Measurements from ENCODE around the gene TCF7L2.

TCF7L2 gene

DNA sequence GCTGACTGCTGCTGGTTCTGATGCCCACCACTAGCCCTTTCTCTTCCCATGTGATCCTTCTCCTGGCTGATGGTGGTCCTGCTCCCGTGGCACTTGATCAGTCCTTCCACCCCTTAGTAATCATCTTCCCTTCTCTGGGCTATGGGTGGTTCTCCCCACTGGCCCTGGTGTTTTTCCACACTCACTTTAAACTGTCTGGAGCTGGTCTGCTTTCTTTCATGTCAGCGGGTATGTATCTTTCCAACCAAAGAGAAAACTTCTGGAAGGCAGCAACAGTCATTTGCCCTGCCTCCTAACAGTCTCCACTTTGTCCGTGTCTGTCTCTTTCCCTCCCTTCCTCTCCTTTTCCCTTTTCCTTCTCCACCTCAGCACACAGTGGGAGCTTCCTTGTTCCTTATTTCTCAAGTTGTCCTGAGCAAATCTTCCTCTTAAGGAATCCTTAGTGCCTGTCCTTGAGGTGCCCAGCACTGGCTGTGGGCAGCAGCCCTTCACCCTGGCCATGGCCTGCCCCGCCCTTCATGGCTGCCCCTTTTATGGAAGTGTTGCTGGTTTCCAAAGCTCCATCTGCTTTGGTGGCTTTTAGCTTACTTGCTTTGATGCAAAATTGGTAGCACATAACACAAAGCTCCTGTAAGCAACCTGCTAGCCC is 189.0 kb downstream of the TCF7L2 start:
- Histone ChIP-seq H3K9ac (ENCODE audit: low read depth, low read length) (no peak overlapping the region), H3K27me3 (ENCODE audit: control insufficient read depth, insufficient read depth, low read length) (no peaks in the 10 kb centered on the region), H3K4me2 (ENCODE audit: low read length) (no peak overlapping the region), H3K4me3 (ENCODE audit: low read length) (no peak overlapping the region), H3K4me1 (ENCODE audit: control insufficient read depth, insufficient read depth, low read length) (no peaks in the 10 kb centered on the region), H3K9me3 (replicated peaks; ENCODE audit: low read length) (no peaks in the 10 kb centered on the region), H3K36me3 (ENCODE audit: insufficient read depth, low read length) (peaks cover 14% of the 10 kb centered on the region)

DNA sequence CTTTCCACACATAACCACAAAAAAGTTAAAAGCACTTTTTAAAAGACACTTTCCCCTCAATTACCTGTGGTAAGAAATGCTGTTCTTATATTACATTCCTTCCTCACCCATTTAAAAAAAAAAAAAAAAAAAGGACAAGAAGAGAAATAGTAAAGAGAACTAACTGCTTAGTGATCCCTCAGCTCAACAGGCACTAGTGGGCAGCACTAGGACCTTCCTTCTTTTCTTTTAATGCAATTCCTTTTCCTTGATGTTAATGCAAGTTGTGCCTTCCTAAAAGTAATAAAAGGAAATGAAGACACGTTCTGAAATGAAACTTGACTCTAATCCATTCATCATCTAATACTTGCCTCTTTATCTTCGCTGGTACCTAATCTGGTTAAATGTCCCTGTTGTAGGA is 189.7 kb downstream of the TCF7L2 start:
- Histone ChIP-seq H3K4me3 (ENCODE audit: low read length) (no peak overlapping the region), H3K27me3 (ENCODE audit: control insufficient read depth, insufficient read depth, low read length) (no peaks in the 10 kb centered on the region), H3K4me2 (ENCODE audit: low read length) (no peak overlapping the region), H3K4me1 (ENCODE audit: control insufficient read depth, insufficient read depth, low read length) (no peaks in the 10 kb centered on the region), H3K36me3 (ENCODE audit: insufficient read depth, low read length) (peaks cover 14% of the 10 kb centered on the region), H3K9ac (ENCODE audit: low read depth, low read length) (no peak overlapping the region), H3K9me3 (replicated peaks; ENCODE audit: low read length) (no peaks in the 10 kb centered on the region)

DNA sequence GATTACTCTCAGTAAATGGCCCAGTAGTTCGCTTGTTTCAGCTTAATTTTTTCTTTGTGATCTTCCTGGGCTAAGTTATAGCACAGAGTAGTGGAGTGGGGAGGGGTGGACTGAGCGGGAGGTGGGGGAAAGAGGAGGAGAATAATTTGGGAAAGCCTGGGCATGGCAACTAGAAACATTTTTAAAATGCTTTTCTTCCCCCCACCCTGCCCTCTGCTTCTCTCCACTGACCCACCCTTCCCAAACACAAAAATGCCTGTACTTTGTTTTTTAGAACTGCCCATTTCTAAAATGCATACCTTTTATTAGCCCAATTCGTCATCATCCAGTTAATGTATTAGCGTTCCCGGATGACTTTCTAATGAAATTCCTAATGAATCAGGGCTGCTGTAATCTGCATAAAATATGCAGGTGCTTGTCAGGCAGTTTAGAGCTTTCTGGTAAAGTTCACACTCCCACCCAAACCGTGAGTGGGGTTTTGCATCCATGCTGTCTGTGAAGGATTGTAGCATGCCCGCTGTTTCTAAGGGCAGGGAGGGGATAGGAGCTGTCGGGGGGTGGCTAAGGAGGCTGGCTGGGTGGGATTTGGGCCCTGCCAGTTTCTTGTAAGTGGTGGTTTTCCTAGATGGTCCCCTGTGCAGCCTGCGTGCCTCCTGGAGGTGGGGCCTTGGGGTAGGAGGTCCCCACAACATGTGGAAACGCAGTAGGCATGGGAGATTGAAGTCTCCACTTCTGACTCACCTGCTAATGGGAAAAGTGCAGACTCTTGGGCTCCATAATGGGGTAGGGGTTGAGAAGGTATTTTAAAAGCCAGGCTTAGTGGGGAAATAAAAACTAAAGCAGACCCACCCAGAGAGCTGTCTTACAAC is 190.3 kb downstream of the TCF7L2 start:
- Histone ChIP-seq H3K36me3 (ENCODE audit: insufficient read depth, low read length) (peaks cover 14% of the 10 kb centered on the region), H3K9ac (ENCODE audit: low read depth, low read length) (no peak overlapping the region), H3K4me1 (ENCODE audit: control insufficient read depth, insufficient read depth, low read length) (no peaks in the 10 kb centered on the region), H3K9me3 (replicated peaks; ENCODE audit: low read length) (no peaks in the 10 kb centered on the region), H3K4me3 (ENCODE audit: low read length) (no peak overlapping the region), H3K4me2 (ENCODE audit: low read length) (no peak overlapping the region), H3K27me3 (ENCODE audit: control insufficient read depth, insufficient read depth, low read length) (no peaks in the 10 kb centered on the region)

DNA sequence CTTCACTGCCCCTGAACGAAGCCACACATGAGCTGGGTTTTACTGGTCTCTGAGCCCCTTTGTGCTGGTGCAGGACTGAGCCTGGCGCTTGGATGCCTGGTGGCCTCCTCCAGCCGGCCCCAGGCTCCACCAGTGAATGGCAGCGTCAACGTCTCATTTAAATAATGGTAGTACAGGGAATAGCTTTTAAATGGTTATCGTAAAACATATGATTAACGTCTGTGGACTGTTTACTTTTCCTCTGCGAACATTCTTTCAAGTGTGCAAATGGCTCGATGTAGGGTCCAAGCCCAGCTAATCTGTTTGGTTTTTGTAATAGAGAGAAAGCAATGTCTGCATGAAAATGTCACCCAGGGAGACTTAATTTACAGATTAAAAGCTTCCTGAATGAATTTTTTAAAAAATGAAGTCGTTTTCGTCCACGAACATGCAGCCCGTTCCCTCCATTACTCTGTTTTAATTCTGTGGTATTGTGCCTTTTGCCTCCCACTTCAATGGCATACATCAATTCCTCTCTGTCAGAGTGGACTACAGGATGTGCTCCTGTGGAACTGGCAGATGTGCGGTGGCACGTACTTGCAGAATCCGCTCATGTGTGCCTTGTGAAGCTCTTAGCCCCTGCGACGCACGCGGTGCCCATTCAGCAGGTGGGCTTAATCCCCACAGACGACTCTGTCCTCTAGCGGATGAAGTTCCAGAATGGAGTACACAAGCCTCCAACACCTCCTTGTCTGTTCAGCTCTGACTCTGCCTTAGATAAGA is 192.7 kb downstream of the TCF7L2 start:
- H3K4me3 ChIP-seq (ENCODE audit: low read length), result no peak overlapping the region
- H3K9ac ChIP-seq (ENCODE audit: low read depth, low read length), result no peak overlapping the region
- peaks cover 32% of the 10 kb centered on the region for H3K36me3 ChIP-seq (ENCODE audit: insufficient read depth, low read length)
- H3K9me3 ChIP-seq (replicated peaks; ENCODE audit: low read length), result no peaks in the 10 kb centered on the region
- H3K27me3 ChIP-seq (ENCODE audit: control insufficient read depth, insufficient read depth, low read length), result no peaks in the 10 kb centered on the region
- H3K4me2 ChIP-seq (ENCODE audit: low read length), result no peak overlapping the region
- no peaks in the 10 kb centered on the region for H3K4me1 ChIP-seq (ENCODE audit: control insufficient read depth, insufficient read depth, low read length)

DNA sequence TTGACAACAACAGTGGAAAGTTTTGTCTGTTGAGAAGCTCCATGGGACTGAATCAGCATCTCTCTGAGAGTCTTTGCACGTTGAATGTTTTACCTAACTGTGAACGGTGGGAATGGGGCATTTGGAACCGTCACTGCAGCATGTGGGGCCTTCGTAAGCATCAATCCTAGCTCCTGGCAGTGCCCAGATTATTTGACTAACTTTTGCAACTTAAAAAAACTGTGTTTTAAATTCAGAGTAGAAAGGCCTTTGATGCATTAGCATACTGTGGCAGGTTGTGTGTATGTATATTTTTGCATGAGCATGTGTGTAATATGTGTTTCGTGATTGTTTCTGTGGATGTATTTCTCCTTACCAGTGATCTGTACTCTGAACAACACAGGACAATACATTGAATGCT is 194.5 kb downstream of the TCF7L2 start:
- H3K9me3 ChIP-seq (replicated peaks; ENCODE audit: low read length), result no peaks in the 10 kb centered on the region
- H3K4me3 ChIP-seq (ENCODE audit: low read length), result no peak overlapping the region
- peaks cover 48% of the 10 kb centered on the region for H3K36me3 ChIP-seq (ENCODE audit: insufficient read depth, low read length)
- H3K4me1 ChIP-seq (ENCODE audit: control insufficient read depth, insufficient read depth, low read length), result no peaks in the 10 kb centered on the region
- no peak overlapping the region for H3K9ac ChIP-seq (ENCODE audit: low read depth, low read length)
- H3K27me3 ChIP-seq (ENCODE audit: control insufficient read depth, insufficient read depth, low read length), result no peaks in the 10 kb centered on the region
- H3K4me2 ChIP-seq (ENCODE audit: low read length), result no peak overlapping the region

DNA sequence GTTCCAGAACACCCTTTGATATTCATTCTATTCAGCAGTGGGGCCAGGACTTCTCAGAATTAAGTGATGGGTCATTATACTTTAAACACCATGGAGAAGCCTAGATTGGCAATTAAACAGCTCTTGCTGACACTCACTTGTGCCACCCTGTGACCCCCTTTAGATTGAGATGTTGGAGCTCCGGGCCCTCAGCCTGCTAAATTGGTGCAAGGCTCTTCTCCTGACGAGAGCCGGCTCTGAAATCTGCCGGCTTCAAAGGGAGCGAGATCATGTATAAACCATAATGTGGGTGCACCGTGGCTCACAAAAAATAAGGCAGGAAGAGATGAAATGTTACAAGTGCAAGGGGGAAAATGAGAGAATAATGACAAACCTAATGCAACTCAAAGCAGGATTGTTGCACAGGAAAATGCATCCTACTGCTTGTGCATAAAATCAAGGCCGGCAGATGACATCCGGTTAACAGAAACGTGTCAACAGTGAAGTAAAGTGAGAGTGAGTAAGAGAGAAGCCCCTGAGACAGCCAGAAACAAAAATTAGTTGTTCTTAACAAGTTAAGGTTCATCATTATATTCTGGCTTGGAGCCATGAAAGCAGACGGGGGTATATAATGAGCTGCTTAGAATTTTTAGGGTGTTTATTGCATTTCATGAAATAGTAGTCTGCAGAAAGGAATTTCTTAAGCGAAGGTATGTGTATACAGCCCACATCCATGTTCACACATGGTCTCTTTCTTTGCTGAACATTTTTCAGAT is 198.2 kb downstream of the TCF7L2 start:
- H3K36me3 ChIP-seq (ENCODE audit: insufficient read depth, low read length), result peaks cover 63% of the 10 kb centered on the region

DNA sequence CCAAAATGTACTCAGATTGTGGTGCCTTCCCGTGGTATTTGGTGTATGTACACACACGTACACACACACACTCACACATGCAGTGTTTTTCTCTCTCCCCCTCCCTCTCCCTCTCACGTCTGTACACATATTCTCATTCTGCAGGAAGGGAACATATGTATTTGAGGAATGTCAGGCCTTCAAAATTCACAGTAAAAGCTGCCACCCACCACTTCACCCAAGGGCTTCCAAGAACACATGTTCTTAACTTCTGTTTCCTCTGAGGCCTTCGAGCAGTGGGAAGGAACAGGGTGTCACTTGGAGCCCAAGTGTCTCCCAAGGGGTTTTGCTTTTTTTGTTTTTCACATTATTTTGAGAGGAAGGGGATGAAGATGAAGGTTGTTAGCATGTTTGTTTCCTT is 198.9 kb downstream of the TCF7L2 start:
- H3K4me1 ChIP-seq (ENCODE audit: control insufficient read depth, insufficient read depth, low read length), result no peaks in the 10 kb centered on the region
- no peak overlapping the region for H3K9ac ChIP-seq (ENCODE audit: low read depth, low read length)
- H3K9me3 ChIP-seq (replicated peaks; ENCODE audit: low read length), result no peaks in the 10 kb centered on the region
- no peak overlapping the region for H3K4me3 ChIP-seq (ENCODE audit: low read length)
- H3K36me3 ChIP-seq (ENCODE audit: insufficient read depth, low read length), result peaks cover 67% of the 10 kb centered on the region
- no peak overlapping the region for H3K4me2 ChIP-seq (ENCODE audit: low read length)
- H3K27me3 ChIP-seq (ENCODE audit: control insufficient read depth, insufficient read depth, low read length), result no peaks in the 10 kb centered on the region

More for the DNA sequence above, 198.2 kb downstream of the TCF7L2 start:
- H3K4me3 ChIP-seq (ENCODE audit: low read length), result no peak overlapping the region
- no peaks in the 10 kb centered on the region for H3K9me3 ChIP-seq (replicated peaks; ENCODE audit: low read length)
- no peak overlapping the region for H3K9ac ChIP-seq (ENCODE audit: low read depth, low read length)
- no peaks in the 10 kb centered on the region for H3K27me3 ChIP-seq (ENCODE audit: control insufficient read depth, insufficient read depth, low read length)
- H3K4me1 ChIP-seq (ENCODE audit: control insufficient read depth, insufficient read depth, low read length), result no peaks in the 10 kb centered on the region
- H3K4me2 ChIP-seq (ENCODE audit: low read length), result no peak overlapping the region

DNA sequence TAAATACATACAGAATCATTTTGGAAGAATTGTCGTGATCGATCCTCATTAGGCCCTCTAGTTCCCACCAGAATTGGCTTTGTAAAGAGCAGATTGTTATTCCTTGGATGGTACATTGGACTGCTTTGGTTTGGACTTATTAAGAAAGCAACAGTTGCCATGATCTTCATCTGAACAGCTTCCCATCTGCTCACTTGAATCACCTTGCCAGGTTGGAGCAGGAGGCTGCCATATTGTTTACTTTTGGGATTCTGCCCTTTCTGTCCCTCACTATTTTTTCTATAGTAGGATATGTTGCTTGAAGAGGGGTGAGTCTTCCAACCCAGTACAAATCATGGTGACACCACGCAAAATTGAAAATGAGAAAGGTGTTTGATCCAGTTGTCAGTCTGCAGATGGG is 199.6 kb downstream of the TCF7L2 start:
- no peak overlapping the region for H3K4me2 ChIP-seq (ENCODE audit: low read length)
- no peaks in the 10 kb centered on the region for H3K27me3 ChIP-seq (ENCODE audit: control insufficient read depth, insufficient read depth, low read length)
- H3K4me1 ChIP-seq (ENCODE audit: control insufficient read depth, insufficient read depth, low read length), result no peaks in the 10 kb centered on the region
- peaks cover 74% of the 10 kb centered on the region for H3K36me3 ChIP-seq (ENCODE audit: insufficient read depth, low read length)
- no peak overlapping the region for H3K9ac ChIP-seq (ENCODE audit: low read depth, low read length)
- H3K4me3 ChIP-seq (ENCODE audit: low read length), result no peak overlapping the region
- H3K9me3 ChIP-seq (replicated peaks; ENCODE audit: low read length), result no peaks in the 10 kb centered on the region

DNA sequence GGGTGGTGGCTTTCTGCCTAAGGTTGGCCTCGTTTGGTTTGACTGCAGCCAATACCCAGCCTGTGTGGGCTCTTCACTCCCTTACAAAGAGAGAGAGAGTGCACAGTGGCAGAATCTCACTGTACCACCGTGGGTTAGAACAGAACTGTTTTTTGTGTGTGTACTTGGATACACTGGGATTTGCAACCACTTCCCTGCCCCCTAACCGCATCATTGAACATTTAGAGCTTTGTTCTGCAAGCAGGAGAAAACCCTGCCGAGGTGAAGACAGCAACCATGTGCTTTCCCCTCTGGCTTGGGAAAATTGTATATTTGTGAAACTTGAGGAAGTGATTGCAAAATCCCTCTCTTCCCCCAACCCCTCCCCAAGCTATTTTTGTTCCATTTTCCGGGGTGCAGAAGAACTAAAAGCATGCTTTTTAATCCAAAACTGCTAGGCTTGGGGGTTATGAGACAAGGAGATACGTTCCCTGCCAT is 201.2 kb downstream of the TCF7L2 start:
- no peak overlapping the region for H3K4me3 ChIP-seq (ENCODE audit: low read length)
- H3K36me3 ChIP-seq (ENCODE audit: insufficient read depth, low read length), result peaks cover 75% of the 10 kb centered on the region

DNA sequence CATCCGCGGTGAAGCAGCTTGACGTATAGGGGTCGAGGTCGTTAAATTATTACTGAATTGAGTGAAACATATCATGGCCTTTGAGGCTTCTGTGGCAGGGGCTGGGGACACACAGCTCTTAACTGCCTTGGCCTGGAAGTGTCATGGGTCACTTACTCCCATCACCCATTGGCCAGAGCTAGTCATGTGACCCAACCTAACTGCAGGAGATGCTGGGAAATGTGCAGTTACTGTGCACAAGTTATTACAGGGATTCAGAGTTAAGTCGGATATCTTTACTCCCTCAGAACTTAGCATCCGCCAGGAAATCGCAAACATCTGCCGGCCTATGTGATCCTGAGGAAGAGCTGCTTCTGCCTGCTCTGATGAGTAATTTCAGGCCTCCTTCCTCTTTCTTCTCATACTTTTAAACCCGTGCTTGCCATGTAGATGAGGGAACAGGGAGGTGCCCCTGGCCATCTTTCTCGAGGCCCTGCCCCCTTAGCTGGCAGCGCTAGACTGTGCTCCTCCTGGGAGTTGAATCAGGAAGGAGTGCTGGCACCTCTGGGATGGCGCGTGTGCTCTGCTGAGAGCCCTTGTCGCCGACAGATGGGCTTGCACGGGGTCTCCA is 203.6 kb downstream of the TCF7L2 start:
- no peaks in the 10 kb centered on the region for H3K4me1 ChIP-seq (ENCODE audit: control insufficient read depth, insufficient read depth, low read length)
- H3K4me2 ChIP-seq (ENCODE audit: low read length), result no peak overlapping the region
- H3K4me3 ChIP-seq (ENCODE audit: low read length), result no peak overlapping the region
- no peaks in the 10 kb centered on the region for H3K27me3 ChIP-seq (ENCODE audit: control insufficient read depth, insufficient read depth, low read length)
- peaks cover 60% of the 10 kb centered on the region for H3K36me3 ChIP-seq (ENCODE audit: insufficient read depth, low read length)
- no peak overlapping the region for H3K9ac ChIP-seq (ENCODE audit: low read depth, low read length)
- no peaks in the 10 kb centered on the region for H3K9me3 ChIP-seq (replicated peaks; ENCODE audit: low read length)

More for the DNA sequence above, 201.2 kb downstream of the TCF7L2 start:
- no peaks in the 10 kb centered on the region for H3K27me3 ChIP-seq (ENCODE audit: control insufficient read depth, insufficient read depth, low read length)
- no peaks in the 10 kb centered on the region for H3K4me1 ChIP-seq (ENCODE audit: control insufficient read depth, insufficient read depth, low read length)
- no peak overlapping the region for H3K4me2 ChIP-seq (ENCODE audit: low read length)
- no peak overlapping the region for H3K9ac ChIP-seq (ENCODE audit: low read depth, low read length)
- no peaks in the 10 kb centered on the region for H3K9me3 ChIP-seq (replicated peaks; ENCODE audit: low read length)

All from skeletal muscle satellite cell (primary cell).